ENCODE data around the gene ZDHHC22.

ZDHHC22 gene

DNA sequence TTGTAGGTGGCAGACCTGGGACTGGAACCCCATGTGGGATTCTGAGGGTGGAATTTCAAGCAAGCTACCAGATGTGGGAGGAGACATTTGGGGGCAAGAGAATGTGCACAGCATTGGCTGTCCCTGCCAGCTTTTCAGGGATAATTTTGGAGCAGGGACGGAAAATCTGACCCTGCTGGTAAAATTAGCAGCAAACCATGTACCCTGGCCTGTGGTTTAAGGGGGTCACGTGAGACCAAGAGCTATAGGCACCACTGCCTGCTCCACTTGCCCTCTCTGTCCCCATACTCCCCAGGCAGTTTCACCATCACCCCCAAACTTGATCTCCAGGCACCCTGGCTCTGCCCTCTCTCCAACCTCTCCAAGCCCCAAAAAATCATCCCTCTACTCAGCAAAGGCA lies 13.5 kb upstream of the ZDHHC22 start:
- no peak for DNase-seq (ENCODE audit: low read depth)

DNA sequence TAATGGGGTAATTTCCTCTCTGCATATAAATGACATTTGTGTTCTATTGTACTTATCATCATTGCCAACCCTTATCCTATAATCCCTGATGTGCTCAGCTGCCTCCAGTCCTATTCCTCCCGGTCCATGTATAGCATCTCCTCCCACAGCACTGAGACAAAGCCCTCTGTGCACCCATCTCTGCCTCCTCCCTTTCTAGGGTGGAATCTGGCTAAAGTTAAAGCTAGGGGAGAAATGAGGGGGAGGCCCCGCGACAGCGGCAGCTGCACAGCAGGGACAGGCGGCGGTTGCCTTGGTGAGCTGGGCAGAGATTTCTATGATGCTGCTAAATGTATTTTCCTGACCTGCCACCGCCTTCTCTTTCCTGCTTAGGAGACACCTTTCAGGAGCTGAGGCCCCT lies 12.8 kb upstream of the ZDHHC22 start:
- DNase-seq (ENCODE audit: low read depth): no peak

- no peak for DNase-seq (ENCODE audit: low read depth)
Measured at GRCh38 chr14:77153802-77154201, 12.2 kb upstream of the ZDHHC22 start.

DNA sequence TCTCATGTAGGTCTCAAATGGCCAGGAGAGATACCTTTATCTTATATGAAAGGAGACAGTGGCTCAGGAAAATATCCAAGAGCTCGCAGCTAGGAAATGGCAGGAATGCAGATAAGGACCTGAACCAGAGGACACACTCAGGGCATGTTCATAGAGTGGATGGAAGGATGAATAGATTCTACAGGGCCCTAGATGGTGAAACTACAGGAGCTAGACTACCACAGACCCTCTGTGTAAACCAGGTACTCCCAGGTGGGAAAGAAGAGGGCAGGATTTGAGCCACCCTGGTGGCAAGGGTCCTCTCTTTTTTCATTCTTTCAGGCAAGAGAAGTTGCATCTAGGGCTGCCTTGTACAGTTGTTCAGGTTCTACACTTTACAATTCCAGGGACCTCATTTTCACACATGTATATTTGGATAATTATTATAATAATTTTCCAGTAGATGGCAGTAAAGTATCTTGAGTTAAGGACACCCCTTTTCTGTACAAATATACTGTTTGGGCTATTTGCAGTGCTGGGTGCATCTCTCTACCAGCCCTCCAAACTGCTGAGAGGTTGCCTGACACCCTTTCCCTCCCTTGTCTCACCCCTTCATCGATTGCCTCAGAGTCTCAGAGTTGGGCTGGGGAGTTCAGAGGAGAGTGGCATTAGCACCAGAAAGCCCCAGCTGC lies 10.5 kb upstream of the ZDHHC22 start:
- no peak for DNase-seq (ENCODE audit: low read depth)

DNA sequence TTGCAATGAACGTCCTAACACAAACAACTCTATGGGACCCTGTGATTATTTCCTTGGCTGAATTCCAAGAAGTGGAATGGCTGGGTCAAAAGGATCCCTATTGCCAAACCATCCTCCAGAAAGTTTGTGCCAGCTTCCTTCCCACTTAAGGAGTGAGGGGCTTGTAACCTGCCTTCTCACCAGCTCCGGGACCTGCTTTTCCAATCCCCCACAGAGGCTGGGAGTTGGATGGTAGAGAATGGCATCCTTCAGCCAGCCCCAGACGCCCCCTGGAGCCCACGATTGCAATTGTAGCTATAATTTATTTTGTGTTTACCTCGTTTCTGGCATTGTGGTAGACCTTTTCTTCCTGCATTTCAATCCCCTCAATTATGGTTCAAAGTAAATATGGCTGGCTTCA lies 9.7 kb upstream of the ZDHHC22 start:
- DNase-seq (ENCODE audit: low read depth): no peak

GRCh38 chr14:77148510-77149231 lies 7.1 kb upstream of the ZDHHC22 start:
- no peak for DNase-seq (ENCODE audit: low read depth)

DNA sequence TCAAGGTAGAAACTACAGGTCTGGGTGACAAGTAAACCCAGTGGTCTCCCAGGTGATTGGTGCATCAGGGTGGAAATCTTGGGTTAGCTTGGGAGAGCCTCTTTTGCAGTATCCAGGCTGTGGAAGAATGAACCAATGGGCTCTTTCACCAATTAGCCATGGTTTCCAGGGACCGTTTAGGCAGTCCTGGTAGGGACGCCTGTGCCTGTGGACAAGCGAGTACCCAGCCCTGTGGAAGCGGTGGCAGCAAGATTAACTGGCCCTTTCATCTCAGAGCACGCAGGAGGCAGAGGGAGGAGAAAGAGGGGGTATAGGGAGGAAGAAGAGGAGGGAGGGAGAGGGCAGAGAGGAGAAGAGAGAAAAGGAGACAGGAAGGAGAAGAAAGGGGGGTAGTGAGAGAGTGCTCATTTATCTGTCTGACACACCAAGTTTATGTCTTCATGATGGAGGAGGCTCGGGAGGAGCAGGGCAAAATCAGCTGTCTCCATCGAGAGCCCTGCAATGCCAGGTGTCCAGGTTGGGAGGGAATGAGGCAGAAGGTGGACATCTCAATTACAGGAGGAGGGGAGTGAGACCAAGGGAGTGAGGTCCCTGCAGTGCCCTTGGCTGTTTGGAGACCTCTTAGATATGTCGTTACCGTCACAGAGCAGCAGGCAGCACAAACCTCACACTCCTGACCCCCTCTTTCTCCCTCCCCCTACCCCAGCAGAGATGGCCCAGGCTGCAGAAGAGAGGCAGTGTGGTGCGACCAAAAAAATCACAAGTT lies 4.6 kb upstream of the ZDHHC22 start:
- DNase-seq (ENCODE audit: low read depth): no peak

GRCh38 chr14:77144412-77145115 lies 3.0 kb upstream of the ZDHHC22 start:
- DNase-seq (ENCODE audit: low read depth): no peak

- no peak for DNase-seq (ENCODE audit: low read depth)
Measured at GRCh38 chr14:77143071-77143470, 1.5 kb upstream of the ZDHHC22 start.

GRCh38 chr14:77142005-77142800 lies 612 bp upstream of the ZDHHC22 start:
- DNase-seq (ENCODE audit: low read depth): no peak

DNA sequence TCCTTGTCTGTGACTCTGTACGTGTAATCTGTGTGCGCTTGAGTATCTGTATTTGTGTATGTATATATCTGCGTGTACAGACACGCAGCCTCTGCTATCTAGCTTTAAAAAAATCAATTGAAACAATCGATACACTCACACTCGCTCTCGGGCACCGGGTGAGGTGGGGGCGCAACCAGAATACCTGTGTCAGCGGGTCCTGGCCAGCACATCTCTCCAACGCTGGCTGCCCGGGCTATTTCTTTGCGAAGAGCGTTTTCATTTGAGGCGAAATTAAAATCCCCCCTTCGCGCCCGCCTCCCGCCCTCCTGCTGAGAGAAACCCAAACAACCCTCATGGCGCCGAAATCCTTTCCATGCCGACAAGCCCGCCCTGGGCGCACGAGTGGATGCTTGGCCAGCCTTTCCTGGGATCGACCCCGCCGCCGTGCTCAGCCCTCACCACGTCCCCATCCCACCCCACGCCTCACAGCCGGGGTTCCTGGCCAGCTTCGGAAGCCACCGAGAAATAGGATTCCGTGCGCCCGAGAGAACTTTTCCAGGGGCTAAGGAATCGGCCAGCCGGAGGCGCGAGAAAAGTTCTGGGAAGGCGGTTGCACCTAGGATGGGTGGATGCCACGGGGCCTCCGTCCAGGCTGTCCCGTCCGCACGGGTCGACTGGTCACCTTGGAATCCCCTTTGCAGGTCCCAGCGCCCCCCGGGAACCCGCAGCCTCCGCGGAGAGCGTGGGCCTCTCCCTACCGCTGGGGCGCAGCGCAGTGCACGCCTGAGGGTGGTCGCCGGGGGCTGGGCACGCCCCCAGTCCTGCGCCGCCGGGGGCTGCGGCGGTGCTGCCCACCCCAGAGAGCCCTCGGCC lies 1.0 kb downstream of the ZDHHC22 start:
- DNase-seq (ENCODE audit: low read depth): no peak

GRCh38 chr14:77139540-77140358 lies 1.8 kb downstream of the ZDHHC22 start:
- peak; percentile 27 for DNase-seq (ENCODE audit: low read depth)

GRCh38 chr14:77139022-77139421 lies 2.6 kb downstream of the ZDHHC22 start:
- DNase-seq (ENCODE audit: low read depth): no peak

DNA sequence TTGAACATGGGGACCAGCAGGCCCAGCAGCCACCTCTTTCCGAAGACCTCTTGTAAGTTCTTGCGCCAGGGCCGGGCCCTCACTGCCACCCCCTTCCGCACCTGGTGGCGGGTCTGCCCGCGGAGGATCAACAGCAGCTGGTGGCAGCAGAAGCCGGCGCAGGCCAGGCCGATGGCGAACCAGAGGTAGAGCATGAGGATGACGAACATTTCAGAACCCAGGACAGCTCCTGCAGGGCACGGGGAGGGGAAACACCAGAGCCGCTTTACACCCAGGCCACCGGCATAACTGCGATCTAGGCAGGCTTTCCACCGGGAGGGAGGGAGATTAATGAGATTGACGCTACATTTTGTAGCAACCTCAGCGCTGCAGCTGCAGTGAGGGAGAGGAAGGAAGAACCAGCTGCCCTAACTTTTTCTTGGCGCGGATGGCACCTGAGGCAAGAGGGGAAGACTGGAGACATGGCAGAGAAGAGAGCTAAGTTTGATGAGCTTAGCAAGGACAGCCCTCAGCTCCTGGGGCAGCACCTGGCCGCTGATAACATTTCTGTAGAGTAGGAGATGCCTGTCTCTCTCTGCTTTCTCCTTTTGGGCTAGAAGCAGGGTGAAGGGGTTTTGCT lies 7.8 kb downstream of the ZDHHC22 start:
- no peak for DNase-seq (ENCODE audit: low read depth)

GRCh38 chr14:77131871-77132486 lies 9.6 kb downstream of the ZDHHC22 start:
- DNase-seq (ENCODE audit: low read depth): no peak

GRCh38 chr14:77131206-77131605 lies 10.4 kb downstream of the ZDHHC22 start:
- DNase-seq (ENCODE audit: low read depth): no peak

- no peak for DNase-seq (ENCODE audit: low read depth)
Measured at GRCh38 chr14:77130386-77130785, 11.2 kb downstream of the ZDHHC22 start.

- DNase-seq (ENCODE audit: low read depth): no peak
Measured at GRCh38 chr14:77128414-77128891, 13.1 kb downstream of the ZDHHC22 start.

Data from stimulated activated CD8-positive, alpha-beta memory T cell treated with anti-CD3 and anti-CD28 coated beads, Interleukin-15, amount 100 ng/mL, for 24 hours (primary cell).